Right forelimb (tissue), 1 donor: Measurements from ENCODE around the gene SLC38A10.

ENCODE experiments used
- DNase-seq: peaks from one replicate; pipeline ENCODE4 v3.0.0-alpha.2; 2018

SLC38A10 gene

GRCh38 chr17:81330884-81331245 is 35.8 kb upstream of the SLC38A10 start:
- DNase-seq: no peak

- no peak for DNase-seq
Measured at GRCh38 chr17:81329927-81330883, 35.1 kb upstream of the SLC38A10 start.

DNA sequence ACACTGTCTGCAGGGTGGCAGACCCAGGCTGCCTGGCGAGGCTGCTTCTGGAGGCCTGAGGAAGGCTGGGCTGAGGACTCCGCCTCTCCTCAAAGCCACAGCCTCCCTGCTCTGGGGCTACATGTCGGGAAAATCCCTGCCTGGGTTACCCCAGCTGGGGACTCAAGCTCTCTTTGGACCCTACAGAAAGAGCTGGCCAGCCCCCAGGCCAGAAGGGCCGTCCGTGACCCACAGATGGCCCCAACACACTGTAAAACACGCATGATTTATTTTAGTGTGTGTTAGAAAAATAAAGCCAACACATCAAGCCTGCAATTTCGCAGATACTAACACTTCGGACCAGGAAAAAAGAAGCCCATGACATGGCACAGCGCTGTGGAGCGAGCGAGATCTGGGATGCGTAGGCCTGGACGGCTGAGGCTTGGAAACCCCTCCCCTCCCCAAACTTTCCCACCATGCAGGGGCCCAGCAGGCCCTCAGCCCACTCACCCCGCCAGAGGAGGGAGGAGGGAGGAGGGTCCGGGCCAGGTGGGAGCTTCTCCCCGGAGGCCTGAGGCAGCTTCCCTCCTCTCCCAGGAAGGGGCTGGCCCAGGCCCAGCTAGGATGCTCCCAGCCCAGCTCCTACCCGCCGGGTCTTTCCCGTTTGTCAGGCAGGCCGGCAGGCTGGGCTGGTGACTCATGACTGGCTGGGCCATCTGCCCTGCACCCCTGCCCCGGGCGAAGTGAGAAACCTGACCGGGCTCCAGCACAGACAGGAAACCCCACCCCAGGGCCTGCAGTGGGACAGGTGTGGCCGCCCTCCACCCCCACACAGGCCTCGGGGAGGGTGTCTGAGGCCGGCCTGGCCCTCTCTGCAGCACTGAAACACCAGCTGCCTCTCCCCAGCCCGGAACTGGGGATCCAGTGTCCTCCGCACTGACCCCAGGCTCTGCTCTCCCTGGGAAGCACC is 34.1 kb upstream of the SLC38A10 start:
- peak; percentile 80 for DNase-seq

GRCh38 chr17:81328489-81328888 is 33.4 kb upstream of the SLC38A10 start:
- no peak for DNase-seq

- DNase-seq: no peak
Measured at GRCh38 chr17:81325714-81326358, 30.7 kb upstream of the SLC38A10 start.

GRCh38 chr17:81324851-81325713 is 30.0 kb upstream of the SLC38A10 start:
- DNase-seq: no peak

DNA sequence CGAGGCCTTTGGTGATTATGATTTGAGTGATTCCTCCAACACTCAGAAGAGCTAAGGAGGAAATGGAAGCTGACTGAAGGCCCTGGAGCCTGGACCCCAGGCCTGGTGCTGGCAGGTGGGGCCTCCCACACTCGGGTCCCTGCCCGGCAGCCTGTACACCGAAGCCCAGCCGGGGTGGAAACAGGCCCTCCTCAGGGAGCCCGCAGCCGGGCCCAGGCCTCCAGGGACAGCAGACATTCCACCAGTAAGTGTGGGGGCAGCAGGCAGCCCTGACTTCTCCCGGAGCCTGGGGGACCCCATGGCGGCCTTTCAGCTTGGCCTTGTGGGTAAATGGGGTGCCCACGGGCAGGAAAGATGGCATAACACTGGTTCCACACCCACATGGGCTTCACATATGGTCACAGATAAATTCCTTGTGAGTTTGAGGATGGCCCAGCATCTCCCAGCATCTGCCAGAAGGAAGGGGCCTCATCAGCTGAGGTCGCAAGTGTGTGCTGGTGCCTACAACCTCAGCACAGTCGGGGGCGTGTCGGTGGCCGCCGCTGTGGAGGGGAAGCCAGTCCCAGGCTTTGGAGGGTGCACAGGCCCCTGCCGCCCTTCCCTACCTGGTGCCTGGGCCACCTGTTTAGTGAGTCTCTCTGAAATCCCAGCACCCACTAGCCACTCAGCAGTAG is 29.2 kb upstream of the SLC38A10 start:
- DNase-seq: no peak

DNA sequence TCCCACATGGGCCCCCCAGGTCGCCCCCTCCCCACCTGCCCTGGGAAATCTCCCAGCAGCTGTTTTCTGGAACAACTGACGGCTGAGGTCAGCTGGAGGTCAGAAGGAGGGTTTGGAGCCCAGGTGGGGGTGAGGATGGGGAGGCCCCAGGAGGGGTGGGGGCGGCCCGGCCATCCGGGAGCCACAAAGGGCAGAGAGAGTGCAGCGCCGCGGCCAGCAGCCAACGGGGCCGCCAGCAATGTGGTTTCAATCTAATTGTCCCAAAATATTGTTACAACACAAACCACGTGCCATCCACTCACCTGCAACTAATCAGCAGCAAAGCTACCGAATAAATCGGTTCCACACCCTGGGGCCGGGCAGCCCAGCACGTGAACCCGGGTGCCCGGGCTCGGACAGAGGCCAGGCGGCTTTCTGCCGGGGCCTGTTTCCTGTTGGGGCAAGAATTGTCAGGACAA is 28.3 kb upstream of the SLC38A10 start:
- DNase-seq: no peak

- DNase-seq: no peak
Measured at GRCh38 chr17:81323083-81323369, 27.9 kb upstream of the SLC38A10 start.

- no peak for DNase-seq
Measured at GRCh38 chr17:81322271-81323082, 27.4 kb upstream of the SLC38A10 start.

DNA sequence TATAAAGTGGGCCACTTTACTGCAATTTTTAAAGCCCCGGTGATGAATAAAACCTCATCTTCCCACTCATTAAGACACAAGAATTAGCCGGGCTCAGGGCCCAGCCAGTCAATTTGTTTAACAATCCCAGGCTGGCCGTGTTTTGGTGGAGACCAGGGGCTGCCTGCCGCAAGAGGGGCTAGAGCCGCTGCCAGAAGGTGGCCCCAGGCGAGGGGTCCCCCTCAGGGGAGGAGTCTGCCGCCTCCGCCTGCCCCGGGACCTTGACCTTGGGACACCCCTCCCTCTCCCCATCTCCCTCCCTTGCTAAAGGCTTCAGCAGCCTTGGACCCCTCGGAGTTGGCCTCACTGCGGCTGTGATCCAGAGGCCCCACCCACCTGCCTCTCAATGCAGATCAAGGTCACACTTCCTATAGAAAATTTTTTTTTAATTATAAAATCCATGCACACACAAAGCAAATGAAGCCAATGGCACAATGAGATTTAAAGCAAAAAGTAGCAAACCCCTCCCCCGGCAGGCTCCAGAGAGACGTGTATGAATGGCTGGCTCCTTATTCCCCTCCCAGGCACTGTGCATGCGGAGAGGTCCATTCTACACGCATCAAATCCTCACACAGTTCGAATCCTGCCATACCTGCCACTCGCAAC is 23.0 kb upstream of the SLC38A10 start:
- no peak for DNase-seq

DNA sequence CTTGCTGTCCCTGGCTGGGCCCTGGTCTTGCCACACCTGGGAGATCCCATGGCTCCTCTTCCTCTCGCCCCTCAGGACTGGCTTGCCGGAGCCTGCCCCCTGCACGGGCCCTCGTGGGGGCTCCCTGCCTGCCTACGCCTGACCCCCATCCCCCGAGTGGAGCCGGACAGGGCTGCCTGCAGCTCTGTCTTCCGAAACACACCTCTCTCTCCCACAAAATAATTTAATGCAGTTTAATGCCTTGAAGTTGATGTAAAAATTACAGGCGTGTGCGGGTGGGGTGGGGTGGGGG is 22.4 kb upstream of the SLC38A10 start:
- DNase-seq: no peak

- no peak for DNase-seq
Measured at GRCh38 chr17:81315885-81316391, 20.8 kb upstream of the SLC38A10 start.

DNA sequence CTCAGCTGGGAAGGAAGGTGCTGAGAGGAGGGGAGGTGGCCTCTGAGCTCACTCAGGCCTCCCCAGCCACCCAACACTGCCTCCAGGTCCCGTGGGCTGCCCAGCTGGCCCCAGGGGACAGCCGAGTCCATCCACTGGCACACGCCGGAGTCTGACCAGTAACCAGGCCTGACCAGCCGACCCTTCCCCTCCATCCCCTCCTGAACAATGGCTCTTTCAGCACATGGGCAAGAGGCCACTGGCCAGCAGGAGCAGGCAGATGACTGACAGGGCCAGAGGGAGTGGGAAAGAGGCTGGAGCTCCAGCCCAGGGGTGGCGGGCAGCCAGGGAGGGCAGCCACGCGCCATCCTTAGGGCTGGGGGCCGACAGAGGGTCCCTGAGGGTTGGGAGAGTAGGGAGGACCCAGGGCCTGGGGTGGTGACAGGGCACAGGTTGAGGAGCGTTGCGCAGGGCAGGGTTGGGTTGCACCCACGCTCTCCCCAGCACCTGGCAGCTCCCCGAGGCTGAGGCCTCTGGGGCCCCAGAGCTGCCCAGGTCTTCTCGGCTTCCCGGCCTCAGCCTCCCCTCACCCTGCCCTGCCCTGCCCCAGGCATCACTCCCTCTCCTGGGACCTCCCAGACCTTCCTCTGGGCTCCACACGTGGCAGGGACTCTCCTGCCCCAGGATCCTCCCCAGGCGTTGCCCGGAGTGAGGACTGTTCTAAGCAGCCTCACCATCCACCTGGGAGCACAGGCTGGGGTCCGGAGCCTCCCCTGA is 20.2 kb upstream of the SLC38A10 start:
- DNase-seq: no peak

GRCh38 chr17:81314398-81315081 is 19.4 kb upstream of the SLC38A10 start:
- DNase-seq: no peak

- DNase-seq: no peak
Measured at GRCh38 chr17:81313776-81314397, 18.8 kb upstream of the SLC38A10 start.

- no peak for DNase-seq
Measured at GRCh38 chr17:81312624-81313325, 17.7 kb upstream of the SLC38A10 start.

- no peak for DNase-seq
Measured at GRCh38 chr17:81311946-81312345, 16.8 kb upstream of the SLC38A10 start.
